PC-9 (cell line): ENCODE data around the gene CAMKMT.

Experiments
- CTCF ChIP-seq: fragments of 200-600 bp; sonication (generic); conservative IDR thresholded peaks from 2 replicates; pipeline ENCODE4 v1.6.1; 2017; ENCODE audit warnings: mixed run types, antibody characterized with exemption, mild to moderate bottlenecking, moderate library complexity
- EZH2 ChIP-seq: fragments of 200-600 bp; sonication (generic); IDR thresholded peaks from 2 replicates; pipeline ENCODE4 v1.8.0; 2017; ENCODE audit warnings: antibody characterized with exemption, low read depth

- TF ChIP-seq CTCF (peak; percentile 38; the same call in 1 of the 2 replicates), EZH2 (no peak)
Measured at GRCh38 chr2:44623622-44624351, 262.0 kb downstream of the CAMKMT start.
